Mucosa of rectum (tissue), 2 donors: ENCODE results near the gene CALN1.

ENCODE experiments used
- H3K27ac ChIP-seq, 2 donors: one replicate each; pipeline ENCODE4 v1.7.0; 2013; ENCODE audit warnings: inconsistent platforms in 2 of 2, low read depth in 2 of 2, low read length in 2 of 2
- H3K27me3 ChIP-seq, 2 donors: one replicate each; pipeline ENCODE4 v1.7.0; 2013; ENCODE audit warnings: low read length in 2 of 2; ENCODE audit not compliant: control insufficient read depth in 2 of 2, insufficient read depth in 2 of 2
- H3K36me3 ChIP-seq, 2 donors: one replicate each; pipeline ENCODE4 v1.7.0; 2013; ENCODE audit warnings: low read length in 2 of 2; ENCODE audit not compliant: control insufficient read depth in 2 of 2, insufficient read depth in 2 of 2
- H3K4me1 ChIP-seq, 2 donors: one replicate each; pipeline ENCODE4 v1.7.0; 2013; ENCODE audit warnings: low read length in 2 of 2, mild to moderate bottlenecking in 1 of 2; ENCODE audit not compliant: control insufficient read depth in 2 of 2, insufficient read depth in 2 of 2
- H3K4me3 ChIP-seq, 2 donors: one replicate each; pipeline ENCODE4 v1.7.0; 2013; ENCODE audit warnings: low read length in 2 of 2
- H3K9ac ChIP-seq, 2 donors: one replicate each; pipeline ENCODE4 v1.7.0; 2013; ENCODE audit warnings: low read length in 2 of 2, low read depth in 1 of 2, mild to moderate bottlenecking in 1 of 2
- H3K9me3 ChIP-seq, 2 donors: one replicate each; pipeline ENCODE4 v1.7.0; 2013; ENCODE audit warnings: low read length in 2 of 2; ENCODE audit not compliant: control insufficient read depth in 2 of 2
- donor health status: healthy.
- donor health status: Normal muscosa, but diverticular disease.

Gene CALN1

DNA sequence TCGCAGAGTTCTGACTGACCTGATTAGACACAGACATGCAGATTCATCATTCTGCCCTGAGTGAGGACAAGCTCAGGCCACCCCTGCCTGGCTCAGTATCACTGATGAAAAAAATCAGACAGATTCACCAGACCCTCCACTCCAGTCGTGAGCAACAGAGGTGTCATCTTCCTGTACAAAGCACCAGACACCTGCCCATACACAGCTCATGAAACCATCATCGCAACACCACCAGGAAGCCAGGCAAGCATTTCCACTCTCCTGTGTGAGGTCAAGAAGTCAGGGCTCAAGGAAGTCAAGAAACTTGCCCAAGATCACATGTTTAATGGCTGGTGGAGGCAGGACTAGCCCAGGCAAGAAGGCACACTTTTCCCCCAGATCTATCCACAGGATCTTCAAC lies 163.0 kb downstream of the CALN1 start:
- no peaks in the 10 kb centered on the region for H3K4me1 ChIP-seq
- no peaks in the 10 kb centered on the region for H3K36me3 ChIP-seq
- H3K9me3 ChIP-seq, result peaks cover 0 to 5% of the 10 kb centered on the region in 2 donors
- no peak overlapping the region for H3K9ac ChIP-seq
- no peaks in the 10 kb centered on the region for H3K27me3 ChIP-seq
- no peak overlapping the region for H3K27ac ChIP-seq
- H3K4me3 ChIP-seq, result no peak overlapping the region

DNA sequence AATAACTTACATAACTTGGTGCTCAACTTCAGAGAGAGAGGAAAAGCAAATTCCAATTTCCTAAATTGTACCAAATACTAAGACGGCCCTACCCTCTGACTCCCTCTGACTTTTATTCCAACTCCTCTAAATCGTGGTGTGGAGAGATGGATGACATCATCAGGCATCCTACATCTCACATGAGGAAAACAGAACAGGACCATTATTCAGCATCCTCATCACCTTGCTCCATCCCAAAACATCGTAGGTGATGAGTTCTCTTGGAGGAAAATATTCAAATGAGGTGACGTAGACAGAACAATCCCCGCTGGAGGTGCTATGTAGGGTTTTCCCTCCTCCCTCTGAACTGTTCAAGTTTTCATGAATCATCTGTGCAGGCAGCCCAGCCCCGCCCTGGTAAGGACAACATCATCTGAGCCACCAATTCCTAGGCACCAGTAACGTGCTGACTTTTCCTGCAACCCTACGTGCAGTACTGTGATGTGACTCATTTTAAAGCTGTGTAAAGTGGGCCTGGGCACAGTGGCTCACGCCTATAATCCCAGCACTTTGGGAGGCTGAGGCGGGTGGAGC lies 167.2 kb downstream of the CALN1 start:
- no peak overlapping the region for H3K27ac ChIP-seq
- H3K4me1 ChIP-seq, result no peaks in the 10 kb centered on the region
- H3K36me3 ChIP-seq, result no peaks in the 10 kb centered on the region
- H3K4me3 ChIP-seq, result no peak overlapping the region
- H3K9ac ChIP-seq, result no peak overlapping the region
- no peaks in the 10 kb centered on the region for H3K27me3 ChIP-seq
- H3K9me3 ChIP-seq, result peaks cover 0 to 5% of the 10 kb centered on the region in 2 donors

DNA sequence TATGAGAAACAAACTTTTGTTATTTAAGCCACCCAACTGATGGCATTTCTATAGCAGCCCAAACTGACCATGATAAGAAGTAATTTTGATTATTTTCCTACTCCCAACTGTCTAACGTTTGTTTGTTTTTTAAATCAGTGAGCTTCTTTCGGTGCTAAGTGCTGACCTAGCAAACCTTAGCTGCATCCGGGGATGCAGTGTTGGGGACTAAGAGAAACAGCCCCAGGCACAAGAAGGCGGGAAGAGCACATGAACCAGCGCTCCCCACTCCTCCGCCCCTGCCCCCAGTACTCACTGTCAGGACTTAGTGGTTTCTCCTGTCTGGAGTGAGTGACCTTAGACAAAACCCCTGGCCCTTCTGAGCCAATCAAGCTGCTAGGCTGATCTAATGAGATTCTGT lies 168.8 kb downstream of the CALN1 start:
- no peaks in the 10 kb centered on the region for H3K27me3 ChIP-seq
- no peaks in the 10 kb centered on the region for H3K9me3 ChIP-seq
- H3K9ac ChIP-seq, result no peak overlapping the region
- H3K4me1 ChIP-seq, result no peaks in the 10 kb centered on the region
- H3K27ac ChIP-seq, result no peak overlapping the region
- no peak overlapping the region for H3K4me3 ChIP-seq
- H3K36me3 ChIP-seq, result no peaks in the 10 kb centered on the region

DNA sequence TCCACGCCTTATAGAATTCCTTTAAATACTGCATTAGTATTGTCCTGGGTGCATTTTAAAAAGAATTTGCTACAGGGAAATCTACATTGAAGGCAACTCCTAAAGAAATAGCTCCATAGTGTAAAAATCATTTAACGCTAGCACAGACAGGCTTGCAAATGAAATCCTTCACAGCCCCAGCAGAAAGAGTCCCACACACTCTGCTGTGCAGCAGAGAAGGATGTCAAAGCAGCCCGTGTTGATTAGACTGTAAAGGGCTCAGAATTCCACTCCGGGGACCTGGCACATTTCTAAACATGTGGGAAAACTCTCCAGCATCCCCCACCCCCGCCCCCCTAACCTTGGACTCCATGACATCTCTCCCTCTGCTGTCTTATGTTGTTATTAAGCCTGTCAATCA lies 176.8 kb downstream of the CALN1 start:
- no peaks in the 10 kb centered on the region for H3K27me3 ChIP-seq
- H3K9me3 ChIP-seq, result no peaks in the 10 kb centered on the region
- H3K4me3 ChIP-seq, result no peak overlapping the region
- no peaks in the 10 kb centered on the region for H3K36me3 ChIP-seq
- no peak overlapping the region for H3K27ac ChIP-seq
- H3K4me1 ChIP-seq, result no peaks in the 10 kb centered on the region
- no peak overlapping the region for H3K9ac ChIP-seq

DNA sequence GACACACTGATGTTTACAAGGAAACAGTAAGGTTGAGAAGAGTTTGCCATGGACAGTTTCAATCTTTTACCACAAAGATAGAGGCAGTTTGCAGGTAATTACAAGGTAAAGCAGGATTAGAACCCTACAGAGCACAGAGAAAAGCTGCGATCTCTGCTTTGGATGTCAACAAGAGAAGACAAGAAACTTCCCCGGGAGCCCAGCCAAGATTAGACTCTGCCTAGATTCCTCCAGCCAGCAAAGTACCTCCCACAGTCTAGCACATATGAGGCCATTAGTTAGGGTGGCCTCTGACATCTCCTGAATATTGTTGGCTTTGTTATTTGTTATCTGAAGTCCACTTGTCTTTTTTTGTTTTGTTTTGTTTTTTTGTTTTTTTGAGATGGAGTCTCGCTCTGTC lies 178.1 kb downstream of the CALN1 start:
- H3K9me3 ChIP-seq, result no peaks in the 10 kb centered on the region
- no peaks in the 10 kb centered on the region for H3K36me3 ChIP-seq
- H3K27me3 ChIP-seq, result no peaks in the 10 kb centered on the region
- H3K4me1 ChIP-seq, result no peaks in the 10 kb centered on the region
- no peak overlapping the region for H3K27ac ChIP-seq
- no peak overlapping the region for H3K4me3 ChIP-seq
- no peak overlapping the region for H3K9ac ChIP-seq

DNA sequence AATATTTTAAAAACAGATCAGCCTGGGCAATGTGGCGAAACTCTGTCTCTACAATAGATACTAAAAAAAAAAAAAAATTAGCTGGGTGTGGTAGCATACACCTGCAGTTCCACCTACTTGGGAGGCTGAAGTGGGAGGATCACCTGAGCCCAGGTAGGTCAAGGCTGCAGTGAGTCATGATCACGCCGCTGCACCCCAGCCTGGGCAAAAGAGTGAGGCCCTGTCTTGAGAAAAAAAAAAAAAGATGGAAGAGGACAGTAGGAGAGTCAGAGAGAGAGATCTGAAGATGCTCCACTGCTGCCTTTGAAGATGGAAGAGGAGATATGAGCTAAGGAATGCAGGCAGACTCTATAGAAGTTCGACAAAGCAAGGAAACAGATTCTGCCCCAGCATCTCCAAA lies 181.9 kb downstream of the CALN1 start:
- Histone ChIP-seq H3K9me3 (peaks cover 0 to 2% of the 10 kb centered on the region in 2 donors), H3K36me3 (no peaks in the 10 kb centered on the region), H3K27ac (no peak overlapping the region), H3K4me1 (no peaks in the 10 kb centered on the region), H3K9ac (no peak overlapping the region), H3K27me3 (no peaks in the 10 kb centered on the region), H3K4me3 (no peak overlapping the region)

DNA sequence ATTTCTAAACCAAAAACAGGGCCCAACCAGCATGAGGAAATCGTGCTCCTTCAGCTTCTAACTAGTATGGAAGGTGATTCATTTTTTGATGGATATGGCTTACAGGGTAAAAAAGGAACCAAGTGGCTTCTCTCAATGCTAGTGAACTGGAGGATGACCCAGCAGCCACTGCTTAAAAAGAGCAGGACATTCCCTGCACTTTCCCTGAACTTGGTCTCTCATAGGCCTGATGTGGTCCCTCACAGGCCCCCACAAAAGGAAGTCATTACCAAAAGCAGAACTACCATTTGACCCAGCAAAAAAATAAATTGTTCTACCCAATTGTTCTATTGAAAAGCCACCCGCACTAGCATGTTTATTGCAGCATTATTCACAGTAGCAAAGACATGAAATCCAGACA lies 188.8 kb downstream of the CALN1 start:
- Histone ChIP-seq H3K4me3 (no peak overlapping the region), H3K36me3 (no peaks in the 10 kb centered on the region), H3K4me1 (no peaks in the 10 kb centered on the region), H3K9ac (no peak overlapping the region), H3K9me3 (peaks cover 0 to 5% of the 10 kb centered on the region in 2 donors), H3K27ac (no peak overlapping the region), H3K27me3 (no peaks in the 10 kb centered on the region)

DNA sequence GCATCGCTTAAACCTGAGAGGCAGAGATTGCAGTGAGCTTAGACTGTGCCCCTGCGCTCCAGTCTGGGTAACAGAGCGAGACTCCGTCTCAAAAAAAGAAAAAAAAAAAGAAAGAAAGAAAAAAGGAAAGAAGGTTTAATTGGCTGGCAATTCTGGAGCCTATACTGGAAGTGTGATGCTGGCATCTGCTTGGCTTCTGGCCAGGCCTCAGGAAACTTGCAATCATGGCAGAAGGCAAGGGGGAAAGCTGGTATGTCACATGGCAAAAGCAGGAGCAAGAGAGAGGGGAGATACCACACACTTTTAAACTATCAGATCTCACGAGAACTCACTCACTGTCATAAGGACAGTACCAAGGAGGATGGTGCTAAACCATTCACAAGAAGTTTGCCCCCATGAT lies 190.0 kb downstream of the CALN1 start:
- Histone ChIP-seq H3K27ac (no peak overlapping the region), H3K9me3 (peaks cover 0 to 3% of the 10 kb centered on the region in 2 donors), H3K4me3 (no peak overlapping the region), H3K4me1 (no peaks in the 10 kb centered on the region), H3K9ac (no peak overlapping the region), H3K27me3 (no peaks in the 10 kb centered on the region), H3K36me3 (no peaks in the 10 kb centered on the region)

DNA sequence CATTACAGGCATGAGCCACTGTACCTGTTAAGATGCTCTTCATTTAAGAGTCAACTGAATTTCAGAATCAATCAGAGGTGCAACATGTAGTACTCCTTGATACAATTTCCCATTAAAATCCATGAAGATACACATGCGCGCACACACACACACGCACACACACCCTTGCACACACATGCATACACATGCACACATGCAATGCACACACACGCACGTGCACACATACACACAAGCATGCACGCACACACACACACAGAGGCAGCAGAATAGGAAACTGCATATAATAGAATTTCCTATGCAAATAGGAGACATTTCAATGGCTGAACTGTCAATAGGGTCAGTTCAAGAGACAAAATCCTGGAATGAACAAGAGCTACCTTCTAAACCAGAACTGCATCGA lies 192.6 kb downstream of the CALN1 start:
- H3K9ac ChIP-seq, result no peak overlapping the region
- H3K9me3 ChIP-seq, result peaks cover 0 to 3% of the 10 kb centered on the region in 2 donors
- H3K27ac ChIP-seq, result no peak overlapping the region
- no peaks in the 10 kb centered on the region for H3K4me1 ChIP-seq
- H3K4me3 ChIP-seq, result no peak overlapping the region
- H3K27me3 ChIP-seq, result no peaks in the 10 kb centered on the region
- no peaks in the 10 kb centered on the region for H3K36me3 ChIP-seq

DNA sequence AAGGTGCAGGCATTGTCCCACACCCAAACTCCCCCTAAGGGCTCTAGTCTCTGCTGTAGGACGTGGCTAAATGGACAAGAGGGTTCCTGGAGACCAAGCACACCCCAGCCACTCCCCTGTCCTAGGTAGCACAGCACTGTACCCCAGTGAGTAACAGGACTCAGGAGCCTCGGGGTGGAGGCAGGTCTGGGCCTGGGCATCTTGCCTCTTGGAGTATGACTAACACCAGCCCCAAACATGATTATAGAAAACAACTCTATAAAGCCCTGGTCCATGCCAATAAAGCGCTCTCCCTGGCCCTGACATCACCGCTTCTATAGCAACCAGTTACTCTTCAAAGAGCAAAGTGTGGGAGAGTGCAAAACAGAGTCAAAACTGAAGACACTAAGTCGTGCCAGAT lies 195.0 kb downstream of the CALN1 start:
- no peaks in the 10 kb centered on the region for H3K27me3 ChIP-seq
- H3K4me3 ChIP-seq, result no peak overlapping the region
- no peaks in the 10 kb centered on the region for H3K36me3 ChIP-seq
- H3K9ac ChIP-seq, result no peak overlapping the region
- no peaks in the 10 kb centered on the region for H3K4me1 ChIP-seq
- H3K27ac ChIP-seq, result no peak overlapping the region
- no peaks in the 10 kb centered on the region for H3K9me3 ChIP-seq

DNA sequence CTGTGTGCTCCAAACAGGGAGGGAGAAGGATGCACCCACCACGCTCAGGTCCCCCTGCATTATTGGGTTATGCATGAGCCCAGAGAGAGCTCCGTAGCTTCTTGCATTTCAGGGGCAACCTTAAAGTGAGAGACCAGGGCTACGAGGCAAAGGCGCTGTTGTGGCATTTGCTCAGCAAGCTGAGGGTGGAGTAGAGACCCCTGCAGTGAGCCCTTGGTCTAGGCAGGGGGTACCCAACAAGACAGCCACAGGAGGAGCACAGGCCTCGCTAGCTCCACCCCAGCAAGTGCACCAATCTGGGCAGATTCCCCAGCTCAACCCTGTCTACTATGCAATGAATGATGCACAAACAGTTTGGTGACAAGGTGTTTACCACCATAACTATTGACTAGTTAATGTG lies 198.4 kb downstream of the CALN1 start:
- no peaks in the 10 kb centered on the region for H3K9me3 ChIP-seq
- no peaks in the 10 kb centered on the region for H3K4me1 ChIP-seq
- no peaks in the 10 kb centered on the region for H3K27me3 ChIP-seq
- H3K9ac ChIP-seq, result no peak overlapping the region
- H3K36me3 ChIP-seq, result no peaks in the 10 kb centered on the region
- no peak overlapping the region for H3K4me3 ChIP-seq
- no peak overlapping the region for H3K27ac ChIP-seq
